Neural progenitor cell (in vitro differentiated cells): ENCODE measurements around the gene CLEC18C.

ENCODE experiments used
- EZH2 ChIP-seq: fragments of 200-600 bp; sonication (generic); IDR thresholded peaks from 2 replicates; pipeline ENCODE4 v1.6.1; 2017; ENCODE audit warnings: antibody characterized with exemption, mild to moderate bottlenecking, moderate library complexity
- TF ChIP-seq, protein P1 (sequence below): fragments of 200-600 bp; sonication (generic); IDR thresholded peaks from 2 replicates; pipeline ENCODE4 v1.5.1; 2017; ENCODE audit warnings: antibody characterized with exemption, mild to moderate bottlenecking

DNA sequence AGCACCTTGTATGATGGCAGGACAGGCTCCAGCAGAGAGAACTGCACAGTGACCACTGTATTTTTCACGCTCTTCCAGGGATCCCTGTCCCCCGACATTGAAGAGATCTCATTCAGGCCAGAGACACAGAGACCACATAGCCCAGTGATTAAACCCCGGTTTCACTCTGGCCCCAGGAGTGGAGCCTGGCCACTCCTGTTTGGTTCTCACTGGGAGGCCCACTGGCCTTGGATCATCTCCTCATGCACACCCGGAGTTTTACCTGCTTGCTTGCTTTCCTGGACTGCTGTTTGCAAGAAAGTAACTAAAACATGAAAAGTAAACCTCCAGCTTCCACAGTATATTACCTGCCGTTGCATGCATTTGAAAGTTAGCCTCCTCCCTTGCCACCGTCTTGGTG lies 13.2 kb upstream of the CLEC18C start:
- TF ChIP-seq, protein P1, sequence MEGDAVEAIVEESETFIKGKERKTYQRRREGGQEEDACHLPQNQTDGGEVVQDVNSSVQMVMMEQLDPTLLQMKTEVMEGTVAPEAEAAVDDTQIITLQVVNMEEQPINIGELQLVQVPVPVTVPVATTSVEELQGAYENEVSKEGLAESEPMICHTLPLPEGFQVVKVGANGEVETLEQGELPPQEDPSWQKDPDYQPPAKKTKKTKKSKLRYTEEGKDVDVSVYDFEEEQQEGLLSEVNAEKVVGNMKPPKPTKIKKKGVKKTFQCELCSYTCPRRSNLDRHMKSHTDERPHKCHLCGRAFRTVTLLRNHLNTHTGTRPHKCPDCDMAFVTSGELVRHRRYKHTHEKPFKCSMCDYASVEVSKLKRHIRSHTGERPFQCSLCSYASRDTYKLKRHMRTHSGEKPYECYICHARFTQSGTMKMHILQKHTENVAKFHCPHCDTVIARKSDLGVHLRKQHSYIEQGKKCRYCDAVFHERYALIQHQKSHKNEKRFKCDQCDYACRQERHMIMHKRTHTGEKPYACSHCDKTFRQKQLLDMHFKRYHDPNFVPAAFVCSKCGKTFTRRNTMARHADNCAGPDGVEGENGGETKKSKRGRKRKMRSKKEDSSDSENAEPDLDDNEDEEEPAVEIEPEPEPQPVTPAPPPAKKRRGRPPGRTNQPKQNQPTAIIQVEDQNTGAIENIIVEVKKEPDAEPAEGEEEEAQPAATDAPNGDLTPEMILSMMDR: no peak
- no peak for TF ChIP-seq EZH2
